GM18861 (cell line): ENCODE results near the gene ST3GAL6.

ENCODE experiments used
- ATAC-seq: cut with Tn5 transposase; IDR thresholded peaks from one replicate; pipeline ENCODE4 v1.9.1; 2021; ENCODE audit not compliant: unreplicated experiment

The ST3GAL6 gene

DNA sequence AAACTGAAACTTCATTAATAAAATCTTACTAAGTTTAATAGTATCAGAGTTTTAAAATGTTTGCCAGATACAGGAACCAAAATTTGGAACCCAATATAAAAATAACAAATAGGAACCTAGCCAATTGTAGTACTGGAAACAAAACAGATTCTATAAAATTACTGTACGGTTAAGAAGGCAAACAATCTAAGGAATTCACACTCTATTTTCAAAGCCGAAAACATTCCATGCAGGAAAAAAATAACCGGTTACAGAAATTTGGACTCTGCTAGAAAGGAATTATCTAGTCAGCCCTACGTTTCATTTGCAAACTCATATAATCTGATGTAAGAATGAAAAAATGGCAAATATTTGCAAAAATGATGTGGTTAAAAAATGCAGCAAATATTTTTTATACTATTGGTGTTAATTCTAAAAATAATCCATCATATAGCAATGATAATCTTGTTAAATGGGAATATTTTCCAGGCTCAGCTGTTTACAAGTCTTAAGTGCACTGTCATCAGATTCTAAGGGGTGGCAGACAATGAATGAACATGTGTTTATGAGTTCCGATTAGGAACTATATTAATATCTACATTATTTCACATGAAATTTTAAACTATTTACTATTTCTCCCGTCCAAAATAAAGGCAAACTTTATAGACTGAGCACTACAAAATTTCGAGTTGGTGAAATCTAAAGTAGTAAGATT, 80.3 kb downstream of the ST3GAL6 start:
- no peak for ATAC-seq
